Glutamatergic neuron (in vitro differentiated cells): Measurements from ENCODE around the gene LDHD. TPM values are rescaled to one million over a fixed set of nuclear protein-coding genes. Genes with fewer than 3 reads are reported as not detected.

Experiments
- DNase-seq: peaks from one replicate; pipeline ENCODE4 v3.0.0; 2022
- H3K27ac Mint-ChIP-seq: one replicate; pipeline ENCODE4 v1.8.0; 2020; ENCODE audit warnings: mild to moderate bottlenecking, mixed read lengths, inconsistent platforms; ENCODE audit not compliant: unreplicated experiment
- H3K27me3 Mint-ChIP-seq: one replicate; pipeline ENCODE4 v1.8.0; 2020; ENCODE audit warnings: mild to moderate bottlenecking, moderate library complexity, mixed read lengths, inconsistent platforms; ENCODE audit not compliant: unreplicated experiment
- H3K36me3 Mint-ChIP-seq: one replicate; pipeline ENCODE4 v1.8.0; 2020; ENCODE audit warnings: mild to moderate bottlenecking, mixed read lengths, inconsistent platforms; ENCODE audit not compliant: unreplicated experiment
- H3K4me1 Mint-ChIP-seq: one replicate; pipeline ENCODE4 v1.8.0; 2020; ENCODE audit warnings: mild to moderate bottlenecking, low read depth, mixed read lengths, inconsistent platforms; ENCODE audit not compliant: unreplicated experiment
- H3K4me3 Mint-ChIP-seq: one replicate; pipeline ENCODE4 v1.8.0; 2020; ENCODE audit warnings: mild to moderate bottlenecking, mixed read lengths, inconsistent platforms; ENCODE audit not compliant: unreplicated experiment
- H3K9me3 Mint-ChIP-seq: one replicate; pipeline ENCODE4 v1.8.0; 2020; ENCODE audit warnings: mild to moderate bottlenecking, moderate library complexity, mixed read lengths, inconsistent platforms; ENCODE audit not compliant: unreplicated experiment
- total RNA-seq: library from RNA; stranded (reverse); fragmentation: NEBNext Ultra II Directional; extraction: Animal tissue kit (Norgen Biotek cat#: 25700); gene quantifications from one replicate; pipeline ENCODE4 v1.2.1, GENCODE V29; 2021; ENCODE audit not compliant: unreplicated experiment
- TF ChIP-seq, protein P1 (sequence below): fragments of 200-600 bp; sonication (generic); IDR thresholded peaks from one replicate; pipeline ENCODE4 v1.5.0; 2021; ENCODE audit not compliant: partially characterized antibody, unreplicated experiment

The LDHD gene
- total RNA-seq, 1 donor from 2014 or later, result not detected

GRCh38 chr16:75121949-75122568 lies 5.5 kb upstream of the LDHD start:
- Mint-ChIP-seq H3K27me3 (no peaks in the 10 kb centered on the region), H3K9me3 (peaks cover 8% of the 10 kb centered on the region), H3K4me3 (no peak overlapping the region), H3K4me1 (no peaks in the 10 kb centered on the region), H3K27ac (no peak overlapping the region), H3K36me3 (peaks cover 11% of the 10 kb centered on the region)
- TF ChIP-seq, protein P1, sequence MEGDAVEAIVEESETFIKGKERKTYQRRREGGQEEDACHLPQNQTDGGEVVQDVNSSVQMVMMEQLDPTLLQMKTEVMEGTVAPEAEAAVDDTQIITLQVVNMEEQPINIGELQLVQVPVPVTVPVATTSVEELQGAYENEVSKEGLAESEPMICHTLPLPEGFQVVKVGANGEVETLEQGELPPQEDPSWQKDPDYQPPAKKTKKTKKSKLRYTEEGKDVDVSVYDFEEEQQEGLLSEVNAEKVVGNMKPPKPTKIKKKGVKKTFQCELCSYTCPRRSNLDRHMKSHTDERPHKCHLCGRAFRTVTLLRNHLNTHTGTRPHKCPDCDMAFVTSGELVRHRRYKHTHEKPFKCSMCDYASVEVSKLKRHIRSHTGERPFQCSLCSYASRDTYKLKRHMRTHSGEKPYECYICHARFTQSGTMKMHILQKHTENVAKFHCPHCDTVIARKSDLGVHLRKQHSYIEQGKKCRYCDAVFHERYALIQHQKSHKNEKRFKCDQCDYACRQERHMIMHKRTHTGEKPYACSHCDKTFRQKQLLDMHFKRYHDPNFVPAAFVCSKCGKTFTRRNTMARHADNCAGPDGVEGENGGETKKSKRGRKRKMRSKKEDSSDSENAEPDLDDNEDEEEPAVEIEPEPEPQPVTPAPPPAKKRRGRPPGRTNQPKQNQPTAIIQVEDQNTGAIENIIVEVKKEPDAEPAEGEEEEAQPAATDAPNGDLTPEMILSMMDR, result no peak
- no peak for DNase-seq

DNA sequence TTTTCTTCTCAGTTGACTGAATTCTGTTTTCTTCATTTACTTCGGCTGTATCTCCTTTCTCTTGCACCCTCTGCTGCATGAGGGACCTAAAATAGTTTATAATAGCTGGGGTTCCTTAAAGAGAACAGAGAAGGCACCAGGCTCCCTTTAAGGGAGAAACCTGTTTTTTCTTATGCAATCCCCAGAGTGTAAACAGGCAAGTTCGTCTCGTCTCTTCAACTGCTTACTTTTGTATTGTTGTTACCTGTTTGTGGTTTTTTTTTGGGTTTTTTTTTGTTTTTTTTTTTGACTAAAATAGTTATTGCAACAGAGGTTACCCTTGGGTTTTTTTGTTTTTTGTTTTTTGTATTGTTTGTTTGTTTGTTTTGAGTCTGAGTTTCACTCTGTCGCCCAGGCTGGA lies 3.7 kb upstream of the LDHD start:
- TF ChIP-seq, protein P1, result no peak
- Mint-ChIP-seq H3K27me3 (no peaks in the 10 kb centered on the region), H3K36me3 (peaks cover 11% of the 10 kb centered on the region), H3K4me3 (no peak overlapping the region), H3K4me1 (no peaks in the 10 kb centered on the region), H3K9me3 (peaks cover 6% of the 10 kb centered on the region), H3K27ac (no peak overlapping the region)
- no peak for DNase-seq

- no peaks in the 10 kb centered on the region for H3K27me3 Mint-ChIP-seq
- DNase-seq, result no peak
- peaks cover 11% of the 10 kb centered on the region for H3K36me3 Mint-ChIP-seq
- no peak overlapping the region for H3K27ac Mint-ChIP-seq
- TF ChIP-seq, protein P1, result no peak
- peaks cover 7% of the 10 kb centered on the region for H3K9me3 Mint-ChIP-seq
- H3K4me3 Mint-ChIP-seq, result no peak overlapping the region
- H3K4me1 Mint-ChIP-seq, result no peaks in the 10 kb centered on the region
These were observed 2.5 kb upstream of the LDHD start for GRCh38 chr16:75118943-75119539.

DNA sequence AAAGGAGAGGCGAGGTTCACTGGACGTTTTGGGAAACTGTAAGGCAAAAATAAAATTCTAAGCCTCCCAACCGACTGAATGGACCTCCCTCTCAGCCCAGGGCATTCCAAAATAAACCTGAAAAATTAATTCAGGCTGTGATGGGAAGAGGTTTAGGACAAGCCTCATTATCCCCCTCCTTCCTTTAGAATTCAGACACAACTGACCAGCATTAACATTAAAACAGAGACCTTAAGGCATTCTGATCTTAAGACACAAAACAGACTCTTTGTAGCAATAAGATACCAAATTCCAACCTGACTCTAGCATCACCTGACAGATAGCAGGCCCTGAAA lies 298 bp upstream of the LDHD start:
- peaks cover 3% of the 10 kb centered on the region for H3K4me1 Mint-ChIP-seq
- peaks cover 5% of the 10 kb centered on the region for H3K27me3 Mint-ChIP-seq
- no peak overlapping the region for H3K4me3 Mint-ChIP-seq
- H3K36me3 Mint-ChIP-seq, result peaks cover 2% of the 10 kb centered on the region
- no peak overlapping the region for H3K27ac Mint-ChIP-seq
- peaks cover 3% of the 10 kb centered on the region for H3K9me3 Mint-ChIP-seq
- no peak for DNase-seq
- TF ChIP-seq, protein P1, result no peak
